ENCODE measurements around the gene GMPR.
"Not testable (repeated sequence)": the region's sequence is repeated elsewhere in the genome, so short reads cannot be mapped to it uniquely, and the experiment has no call there.

The GMPR gene

GRCh38 chr6:16244869-16245451, 6.6 kb downstream of the GMPR start:
- peak in 5 of 56 donors; percentile 7 to 24 (median 13) for DNase-seq

- DNase-seq = no peak
These were observed 10.0 kb downstream of the GMPR start for GRCh38 chr6:16248271-16248853.

GRCh38 chr6:16249971-16250370, 11.6 kb downstream of the GMPR start:
- DNase-seq = peak in 13 of 56 donors; percentile 5 to 54 (median 25)

- DNase-seq = no peak
These were observed 13.3 kb downstream of the GMPR start for GRCh38 chr6:16251706-16252105.

- DNase-seq = no peak
These were observed 14.4 kb downstream of the GMPR start for GRCh38 chr6:16252686-16253299.

- no peak for DNase-seq
These were observed 15.2 kb downstream of the GMPR start for GRCh38 chr6:16253399-16254144.

GRCh38 chr6:16254535-16254934, 16.1 kb downstream of the GMPR start:
- no peak for DNase-seq

GRCh38 chr6:16256781-16257180, 18.4 kb downstream of the GMPR start:
- no peak for DNase-seq

GRCh38 chr6:16257999-16258708, 19.8 kb downstream of the GMPR start:
- peak in 28 of 56 donors; percentile 8 to 63 (median 18) for DNase-seq

- DNase-seq = peak in 1 of 56 donors; percentile 6
These were observed 20.3 kb downstream of the GMPR start for GRCh38 chr6:16258709-16259075.

GRCh38 chr6:16259604-16260003, 21.2 kb downstream of the GMPR start:
- DNase-seq = not testable (repeated sequence)

GRCh38 chr6:16260602-16261001, 22.2 kb downstream of the GMPR start:
- DNase-seq = not testable (repeated sequence)

GRCh38 chr6:16262773-16263172, 24.4 kb downstream of the GMPR start:
- DNase-seq = not testable (repeated sequence)

- not testable (repeated sequence) for DNase-seq
These were observed 25.2 kb downstream of the GMPR start for GRCh38 chr6:16263464-16264099.

GRCh38 chr6:16264785-16265184, 26.4 kb downstream of the GMPR start:
- no peak for DNase-seq

GRCh38 chr6:16265351-16266341, 27.3 kb downstream of the GMPR start:
- no peak for DNase-seq

GRCh38 chr6:16267428-16268263, 29.3 kb downstream of the GMPR start:
- no peak for DNase-seq

GRCh38 chr6:16269442-16270070, 31.2 kb downstream of the GMPR start:
- not testable (repeated sequence) for DNase-seq

Measured in amygdala (tissue), 56 donors.